NCI-H146 treated with DMSO at 0.1 percent for 48 hours (cell line): ENCODE measurements around the gene BIN1.

Source experiments
- DNase-seq: peaks from one replicate; lab custom pipeline; 2025; ENCODE audit not compliant: unreplicated experiment; lab: John Stamatoyannopoulos, UW

BIN1 gene

DNA sequence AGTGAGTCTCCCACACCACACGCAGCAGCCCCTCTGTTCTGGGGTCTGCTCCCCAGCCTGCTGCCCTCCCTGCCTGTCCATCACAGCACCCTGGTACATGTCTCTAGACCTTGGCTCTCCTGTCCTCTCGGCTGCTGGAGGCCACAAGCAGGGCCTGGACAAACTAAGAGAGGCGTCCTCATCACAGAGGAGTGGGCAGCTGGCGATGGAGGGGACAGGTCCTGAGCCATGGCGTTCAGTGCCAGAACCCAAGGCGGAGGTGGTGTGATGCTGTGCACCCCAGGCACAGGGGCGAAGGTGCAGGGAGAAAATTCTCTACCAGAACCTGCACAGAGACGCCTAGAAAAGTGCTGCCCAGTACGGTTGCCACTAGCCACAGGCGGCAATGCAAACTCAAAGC lies 47.4 kb downstream of the BIN1 start:
- DNase-seq, result no peak

DNA sequence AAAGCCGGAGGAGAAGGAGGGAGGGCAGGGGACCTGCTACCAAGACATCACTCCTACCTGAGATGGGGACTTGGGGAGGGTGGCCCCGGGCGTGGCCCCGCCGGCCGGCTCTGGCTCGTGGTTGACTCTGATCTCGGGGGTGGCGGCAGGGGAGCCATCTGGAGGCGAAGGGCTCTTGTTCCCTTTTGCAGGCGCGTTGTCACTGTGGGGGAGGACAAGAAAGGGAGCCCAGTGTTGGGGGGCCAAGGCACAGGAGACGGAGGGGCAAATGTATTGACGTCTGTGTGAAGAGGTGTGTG lies 48.1 kb downstream of the BIN1 start:
- DNase-seq, result no peak

DNA sequence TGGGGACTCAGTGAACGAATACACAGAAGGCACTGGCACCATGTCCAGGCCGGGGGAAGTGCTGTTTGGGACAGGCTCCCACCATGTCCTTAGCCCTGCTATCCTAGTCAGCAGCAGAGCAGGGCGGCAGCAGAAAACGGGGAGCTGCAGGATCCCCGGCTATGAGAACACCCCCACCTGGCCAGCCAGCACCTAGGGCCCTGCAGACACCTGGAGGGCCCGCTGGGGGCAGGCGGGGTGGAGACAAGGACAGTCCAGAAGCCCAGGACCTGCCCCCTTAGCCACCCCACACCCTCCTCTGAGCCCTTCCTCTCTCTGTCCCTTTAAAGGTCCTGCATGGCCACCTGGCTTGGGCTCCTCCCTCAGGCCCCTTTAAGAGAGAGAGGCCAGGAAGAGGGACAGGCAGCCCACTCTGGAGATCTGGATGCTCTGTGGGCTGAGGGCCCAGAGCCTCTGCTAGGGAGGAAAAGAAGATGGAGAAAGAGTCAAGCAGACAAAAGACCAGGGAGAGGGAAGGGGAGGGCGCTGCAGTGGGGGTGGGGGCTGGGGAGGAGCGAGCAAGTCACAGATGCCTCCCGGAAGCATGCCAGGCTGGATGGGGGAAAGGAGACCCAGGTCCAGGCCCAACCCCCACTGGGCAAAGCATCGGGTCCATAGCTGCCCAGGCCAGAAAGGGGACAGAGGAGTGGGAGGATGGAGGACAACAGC lies 48.6 kb downstream of the BIN1 start:
- DNase-seq, result no peak

DNA sequence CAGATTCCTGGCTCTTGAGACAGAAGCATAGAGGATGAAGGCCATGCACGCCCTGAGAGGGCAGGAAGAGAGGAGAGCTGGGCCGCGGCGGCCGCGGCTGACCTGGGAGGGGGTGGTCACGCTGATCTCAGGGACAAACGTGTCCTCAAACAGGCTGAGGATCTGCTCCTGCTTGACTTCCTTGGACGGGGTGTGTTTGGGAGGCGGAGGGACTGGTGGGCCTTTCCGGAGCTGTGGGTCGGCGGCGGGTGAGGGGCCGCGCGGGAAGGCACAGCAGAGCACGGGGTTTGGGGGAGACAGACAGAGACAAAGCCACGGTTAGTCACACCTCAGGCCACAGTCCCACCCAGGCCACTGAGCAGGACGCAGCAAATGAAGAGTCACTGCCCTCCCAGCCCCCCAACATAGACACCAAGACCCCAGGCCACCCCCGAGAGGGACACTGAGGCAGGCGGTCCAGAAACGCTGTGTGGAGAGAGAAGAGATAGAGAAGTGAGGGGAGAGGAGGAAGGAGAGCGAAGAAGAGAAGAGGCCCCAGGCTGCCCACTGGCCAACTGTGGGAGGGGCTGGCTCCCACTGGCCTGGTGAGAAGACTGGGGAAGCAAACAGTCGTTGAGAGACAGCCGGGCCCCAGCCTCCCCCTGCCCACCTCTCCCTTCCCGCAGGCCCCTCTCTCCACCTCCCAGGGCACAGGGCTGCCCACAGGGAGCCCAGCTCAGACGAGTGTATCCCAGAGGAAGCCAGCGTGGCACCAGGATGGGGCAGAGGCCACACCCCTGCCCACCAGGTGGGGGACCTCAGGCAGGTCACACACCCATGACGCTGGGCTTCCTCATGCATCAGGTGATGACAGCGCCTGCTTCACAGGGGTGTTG lies 49.3 kb downstream of the BIN1 start:
- DNase-seq, result no peak

DNA sequence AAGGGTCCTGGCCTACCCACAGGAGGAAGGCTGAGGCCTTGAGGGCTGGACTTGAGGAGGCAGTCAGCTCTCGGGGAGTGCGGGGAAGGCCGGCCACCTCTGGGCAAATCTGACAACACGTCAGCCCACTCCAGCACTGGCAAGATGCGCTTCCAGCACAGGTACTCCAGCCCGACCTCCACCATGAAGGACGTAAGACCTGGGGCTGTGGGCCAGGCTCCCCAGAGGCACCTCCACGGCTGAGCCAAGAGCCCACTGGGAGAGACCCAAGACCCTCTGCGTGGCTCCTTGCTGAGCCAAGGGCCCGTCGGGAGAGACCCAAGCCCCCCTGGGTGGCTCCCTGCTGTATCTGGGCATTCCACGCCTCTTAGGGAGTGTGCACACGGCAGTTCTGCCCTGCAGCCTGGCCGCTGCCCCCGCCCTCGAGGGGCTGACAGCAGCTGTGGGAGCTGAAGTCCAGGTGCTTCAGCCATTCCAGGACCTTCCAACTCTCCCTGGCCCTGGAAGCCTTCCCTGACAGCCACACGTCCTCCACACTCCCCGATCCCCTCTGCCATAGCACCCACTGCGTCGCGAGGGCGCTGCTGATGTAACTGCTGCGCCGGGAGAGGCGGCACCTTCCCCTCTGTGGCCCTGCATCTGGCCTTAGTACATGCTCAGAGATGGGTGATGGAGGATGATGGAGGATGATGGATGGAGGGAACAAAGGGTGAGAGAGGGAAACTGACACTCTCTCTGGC lies 50.2 kb downstream of the BIN1 start:
- no peak for DNase-seq

DNA sequence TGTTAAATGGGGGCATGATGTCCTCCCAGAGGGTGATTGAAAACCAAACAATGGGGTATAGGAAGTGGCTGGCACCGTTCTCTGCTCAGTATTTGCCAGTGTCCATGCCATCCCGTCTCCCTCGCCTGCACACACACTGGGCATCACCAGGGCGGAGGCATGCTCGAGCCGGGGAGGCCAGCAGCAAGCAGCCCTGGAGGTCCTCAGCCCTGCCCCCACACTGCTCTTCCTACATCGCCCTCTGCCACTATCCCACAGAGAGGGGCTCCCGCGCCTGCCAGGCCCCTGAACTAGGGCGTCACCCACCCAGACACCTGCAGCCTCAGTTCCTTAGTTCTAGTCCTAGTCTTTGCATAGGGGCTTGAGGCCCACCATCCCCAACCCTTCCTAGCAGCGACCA lies 50.9 kb downstream of the BIN1 start:
- DNase-seq, result no peak

DNA sequence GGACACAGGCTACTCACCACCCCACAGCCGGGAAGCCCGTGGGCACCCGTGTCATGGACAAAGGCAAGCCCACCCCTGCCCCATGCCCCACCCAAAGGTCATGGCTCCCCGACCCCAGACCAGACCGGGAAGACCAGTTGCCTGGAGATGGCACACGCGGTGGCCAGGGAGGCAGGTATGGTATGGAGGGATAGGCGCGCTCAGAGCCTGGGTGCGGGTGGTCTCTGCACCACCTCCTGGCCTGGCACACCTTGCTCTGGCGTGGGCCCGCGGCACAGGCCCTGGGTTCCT lies 51.2 kb downstream of the BIN1 start:
- no peak for DNase-seq

DNA sequence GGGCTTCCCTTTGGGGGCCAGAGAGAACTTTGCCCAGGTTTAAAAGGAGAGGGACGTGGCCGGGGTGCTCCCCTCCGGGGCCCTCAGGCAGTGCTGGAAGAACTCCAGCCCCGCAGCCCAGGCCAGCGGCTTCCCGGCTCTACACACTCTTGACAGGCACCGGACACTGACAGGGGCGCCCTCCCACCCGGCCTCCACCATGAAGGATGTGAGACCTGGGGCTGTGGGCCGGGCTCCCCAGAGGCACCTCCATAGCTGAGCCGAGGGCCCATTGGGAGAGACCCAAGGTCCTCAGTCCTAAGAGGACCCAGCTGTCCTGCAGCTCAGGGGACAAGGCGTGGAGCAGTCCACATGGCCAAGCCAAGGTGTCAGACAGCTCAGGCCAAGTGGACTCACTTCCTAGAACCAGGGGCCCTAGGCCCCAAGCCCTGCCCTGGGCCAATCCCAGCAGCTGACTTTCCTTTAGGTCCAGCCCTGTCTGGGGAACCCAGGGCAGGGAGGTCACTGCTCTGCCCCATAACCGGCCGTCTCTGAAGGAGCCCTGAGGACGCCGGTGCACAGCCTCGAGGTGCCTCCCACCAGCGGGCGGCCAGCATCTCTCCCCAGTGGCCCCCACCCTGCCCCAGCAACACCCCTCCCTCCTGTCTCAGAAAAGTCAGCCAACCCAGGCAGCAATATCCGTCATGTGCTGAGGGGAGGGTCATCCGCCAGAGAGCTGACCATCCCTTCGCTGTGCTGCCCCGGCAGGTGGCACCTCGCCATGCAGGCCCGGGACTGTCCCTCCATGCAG lies 51.8 kb downstream of the BIN1 start:
- no peak for DNase-seq

DNA sequence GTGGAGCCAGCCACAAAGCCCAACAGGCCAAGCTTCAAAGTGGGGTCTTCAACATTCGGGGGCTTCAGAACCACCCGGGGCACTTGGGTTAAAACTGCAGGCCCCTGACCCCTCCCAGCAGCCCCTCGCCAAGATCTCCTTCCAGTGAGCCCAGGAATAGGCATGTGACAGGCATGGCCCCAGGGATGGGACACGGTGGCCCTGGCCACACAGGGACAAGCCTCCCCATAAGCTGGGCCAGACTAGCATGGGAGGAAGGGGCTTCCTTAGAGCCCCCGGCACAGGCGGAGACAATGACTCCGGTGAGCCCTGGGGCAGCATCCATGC lies 52.4 kb downstream of the BIN1 start:
- DNase-seq, result no peak

DNA sequence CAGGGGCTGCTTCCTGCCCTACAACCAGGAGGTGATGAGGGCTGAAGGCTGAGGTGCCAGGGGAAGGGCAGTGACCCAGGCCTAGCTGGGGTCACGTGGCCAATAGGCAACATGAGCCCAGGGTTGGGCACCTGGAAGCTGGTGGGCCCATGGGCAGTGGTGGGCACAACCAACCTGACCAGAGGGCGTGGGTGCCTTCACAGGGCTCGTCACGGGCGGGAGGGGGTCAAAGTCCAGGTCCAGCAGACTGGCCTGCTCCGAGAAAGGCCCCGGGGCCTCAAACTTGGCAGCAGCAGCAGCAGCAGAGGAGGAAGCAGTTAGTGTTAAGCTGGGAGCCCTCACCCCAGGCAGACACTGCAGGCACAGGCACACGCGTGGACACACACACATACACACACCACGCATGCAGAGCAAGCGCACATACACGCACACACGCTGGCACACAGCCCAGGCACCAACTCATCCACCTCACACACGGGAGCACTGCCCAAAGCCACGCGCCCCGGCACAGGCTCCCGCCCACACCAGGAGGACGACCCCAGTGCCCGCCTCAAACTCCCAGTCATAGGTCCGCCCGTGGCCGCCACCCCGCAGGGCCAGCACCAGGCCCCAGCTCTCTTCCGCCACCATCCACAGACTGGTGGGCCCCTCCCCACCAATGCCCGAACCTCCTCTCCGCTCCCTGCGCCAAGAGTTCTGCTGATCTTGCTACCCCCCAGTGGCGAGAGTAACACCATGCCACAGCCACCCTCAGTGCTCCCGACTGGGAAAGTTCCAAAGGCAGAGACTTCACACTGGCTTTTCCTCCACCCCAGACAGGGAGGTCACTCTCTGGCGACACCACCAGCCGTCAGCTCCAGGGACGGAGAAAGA lies 53.0 kb downstream of the BIN1 start:
- DNase-seq, result no peak

DNA sequence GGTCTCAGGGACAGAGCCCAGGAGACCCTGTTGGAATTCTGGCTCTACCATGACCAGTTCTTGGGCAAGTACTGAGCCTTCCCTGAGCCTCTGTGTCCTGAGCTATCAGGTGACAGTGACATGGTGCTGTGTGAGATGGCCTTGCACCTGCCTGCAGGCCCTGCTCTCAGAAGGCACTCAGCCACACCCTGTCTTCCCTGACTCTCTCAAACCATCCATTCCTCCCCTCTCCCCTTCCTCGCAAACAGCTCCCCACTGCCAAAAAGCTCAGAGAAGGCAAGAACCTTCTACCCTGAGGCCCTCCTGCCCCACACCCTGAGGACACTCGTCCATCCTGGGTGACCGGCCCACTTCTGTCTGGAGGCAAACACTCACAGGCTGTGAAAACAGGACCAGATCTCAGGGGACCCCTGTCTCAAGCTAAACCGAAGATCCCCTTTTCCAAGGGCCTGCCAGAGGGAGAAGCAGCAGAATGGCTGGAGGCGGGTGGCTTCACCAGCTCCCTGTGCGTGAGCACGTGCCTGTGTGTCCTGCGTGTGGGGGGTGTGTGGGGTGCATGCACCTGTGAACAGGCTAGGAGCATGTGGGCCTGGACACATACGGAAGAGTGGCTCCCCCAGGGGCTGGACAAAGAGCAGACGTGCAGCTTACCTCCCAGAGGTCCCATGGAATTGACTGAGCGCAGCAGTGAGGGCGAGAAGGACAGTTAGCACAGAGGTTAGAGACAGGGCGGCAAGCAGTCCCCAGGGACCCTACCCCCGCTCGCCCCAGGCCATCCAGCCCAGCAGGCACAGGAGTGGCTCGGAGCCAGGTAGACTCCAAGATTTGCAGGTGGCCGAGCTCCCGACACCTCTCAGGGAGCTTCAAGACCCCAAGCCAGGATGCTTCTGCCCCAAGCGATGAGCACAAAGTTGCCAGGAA lies 53.9 kb downstream of the BIN1 start:
- DNase-seq, result no peak

DNA sequence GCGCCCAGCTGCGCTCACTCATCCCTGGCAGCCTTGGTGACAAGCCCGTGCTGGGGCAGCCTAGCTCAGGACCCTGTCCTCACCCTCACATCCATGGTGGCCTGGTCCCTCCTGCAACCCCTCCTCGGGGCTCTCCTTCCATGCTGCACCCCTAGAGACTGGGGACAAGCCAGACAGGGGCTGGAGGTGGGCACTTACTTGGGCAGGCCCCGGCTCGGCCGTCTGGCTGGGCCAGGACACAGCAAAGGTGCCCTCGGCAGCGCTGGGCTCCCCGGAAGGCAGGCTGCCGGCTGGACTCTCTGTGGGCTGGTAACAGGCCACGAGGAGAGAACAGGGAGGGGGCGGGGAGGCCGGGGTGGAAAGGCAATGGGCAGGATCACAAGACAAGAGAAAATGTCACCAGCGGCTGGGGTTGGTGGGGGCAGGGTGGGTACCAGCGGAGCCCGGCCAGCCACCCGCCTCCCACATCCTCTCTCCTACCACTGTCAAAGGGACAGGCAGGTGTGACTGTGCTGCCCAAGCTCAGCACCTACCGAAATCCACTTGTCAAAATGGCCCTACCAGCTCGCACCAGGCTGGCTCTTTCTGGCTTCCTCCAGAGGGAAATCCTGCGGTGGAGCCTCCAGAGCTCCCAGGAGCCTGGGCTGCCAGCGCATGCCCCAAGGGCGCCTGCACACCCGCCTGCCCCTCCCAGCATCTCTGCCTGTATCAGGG lies 54.7 kb downstream of the BIN1 start:
- no peak for DNase-seq

DNA sequence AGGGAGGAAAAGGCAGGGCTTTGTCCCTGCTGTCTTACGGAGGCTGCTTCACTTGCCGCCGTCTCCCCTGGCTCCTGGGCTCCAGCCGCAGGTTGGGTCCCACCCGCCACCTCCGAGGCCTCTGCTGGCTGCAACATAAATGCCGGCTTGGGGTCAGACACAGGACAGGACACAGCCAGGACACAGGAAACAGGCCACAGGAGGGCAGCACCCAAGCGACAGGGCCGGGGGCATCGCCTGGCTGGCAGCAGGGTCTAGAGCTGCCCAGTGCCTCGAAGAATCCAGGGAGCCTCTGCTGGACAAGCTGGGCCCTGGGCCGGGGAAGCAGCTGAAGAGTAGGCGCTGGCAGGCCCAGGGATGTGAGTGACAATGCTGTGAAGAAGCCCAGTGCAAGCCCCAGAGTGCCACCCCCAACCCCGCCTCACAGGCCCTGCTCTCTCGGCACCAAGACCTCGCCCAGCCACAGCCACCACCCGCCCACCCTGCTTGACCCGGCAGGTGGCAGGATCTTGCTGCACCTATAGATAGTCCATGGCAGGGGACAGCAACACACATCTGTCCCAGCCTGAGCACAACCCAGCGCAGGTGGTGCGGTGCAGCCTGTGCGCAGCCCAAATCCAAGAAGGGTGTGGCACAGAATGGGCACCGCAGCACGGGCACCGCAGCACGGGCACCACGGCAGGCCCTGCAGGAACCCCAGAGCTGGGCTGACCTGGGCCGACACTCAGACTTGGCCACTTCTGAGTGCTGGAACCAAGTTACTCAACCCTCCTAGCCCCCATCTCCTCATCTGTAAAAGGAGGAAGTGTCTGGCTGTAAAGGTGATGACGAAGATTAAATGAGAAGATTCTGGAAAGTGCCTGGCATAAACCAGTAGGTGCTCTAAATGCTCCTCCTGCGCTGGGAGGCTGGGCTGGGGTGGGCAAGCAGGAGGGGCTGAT lies 55.6 kb downstream of the BIN1 start:
- DNase-seq, result no peak

DNA sequence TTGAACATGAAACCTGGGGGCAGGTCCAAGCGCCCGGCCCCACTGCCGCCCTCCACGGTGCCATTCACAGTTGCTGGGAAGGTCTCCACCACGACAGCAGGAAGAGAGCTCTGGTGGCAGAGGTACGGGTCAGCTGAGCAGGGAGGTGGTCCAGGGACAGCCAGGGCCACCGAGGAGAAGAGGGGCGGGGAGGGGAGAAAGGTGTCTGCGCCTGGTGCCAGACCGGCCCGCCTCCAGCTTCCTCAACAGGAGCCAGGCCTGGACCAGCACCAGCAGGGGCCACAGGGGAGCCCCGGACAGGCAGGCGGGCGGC lies 56.2 kb downstream of the BIN1 start:
- no peak for DNase-seq

DNA sequence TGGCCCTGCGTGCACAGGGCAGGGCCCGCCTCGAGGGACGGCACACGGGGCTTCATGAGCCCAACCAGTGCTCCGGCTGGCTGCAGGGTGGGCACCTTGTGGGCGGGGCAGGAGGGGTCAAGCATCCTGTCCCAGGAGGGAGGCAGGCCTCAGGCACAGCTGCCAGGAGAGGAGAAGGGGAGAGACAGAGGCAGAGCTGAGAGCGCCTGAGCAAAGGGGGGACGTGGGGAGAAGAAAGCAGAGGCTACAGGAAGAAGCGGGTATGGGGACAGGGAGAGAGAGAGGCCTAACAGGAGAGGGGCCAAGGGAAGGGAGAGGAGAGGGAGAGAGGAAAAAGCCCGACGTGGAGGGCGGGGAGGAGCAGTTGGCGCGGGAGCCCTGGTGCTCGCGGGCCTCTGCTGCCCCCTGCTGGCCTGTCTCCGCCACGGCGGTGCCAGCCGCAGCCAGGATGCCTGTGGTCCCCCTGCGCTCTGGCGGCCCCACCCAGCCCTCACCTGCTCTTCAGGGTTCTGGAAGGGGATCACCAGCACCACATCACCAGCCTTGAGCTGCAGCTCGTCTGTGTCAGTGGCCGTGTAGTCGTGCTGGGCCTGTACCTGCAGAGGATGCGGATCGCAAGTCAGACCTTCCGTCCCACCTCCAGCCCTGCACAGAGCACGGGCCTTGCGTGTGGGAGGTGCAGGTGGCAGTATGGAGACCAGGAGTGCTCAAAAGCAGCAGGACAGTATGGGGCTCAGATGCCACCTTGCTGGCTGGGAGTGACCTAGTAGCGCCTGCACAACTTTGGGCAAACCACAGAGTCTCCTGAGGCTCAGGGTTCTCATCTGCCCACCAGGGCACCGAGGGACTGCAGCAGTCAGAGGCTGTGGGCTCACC lies 56.8 kb downstream of the BIN1 start:
- no peak for DNase-seq

DNA sequence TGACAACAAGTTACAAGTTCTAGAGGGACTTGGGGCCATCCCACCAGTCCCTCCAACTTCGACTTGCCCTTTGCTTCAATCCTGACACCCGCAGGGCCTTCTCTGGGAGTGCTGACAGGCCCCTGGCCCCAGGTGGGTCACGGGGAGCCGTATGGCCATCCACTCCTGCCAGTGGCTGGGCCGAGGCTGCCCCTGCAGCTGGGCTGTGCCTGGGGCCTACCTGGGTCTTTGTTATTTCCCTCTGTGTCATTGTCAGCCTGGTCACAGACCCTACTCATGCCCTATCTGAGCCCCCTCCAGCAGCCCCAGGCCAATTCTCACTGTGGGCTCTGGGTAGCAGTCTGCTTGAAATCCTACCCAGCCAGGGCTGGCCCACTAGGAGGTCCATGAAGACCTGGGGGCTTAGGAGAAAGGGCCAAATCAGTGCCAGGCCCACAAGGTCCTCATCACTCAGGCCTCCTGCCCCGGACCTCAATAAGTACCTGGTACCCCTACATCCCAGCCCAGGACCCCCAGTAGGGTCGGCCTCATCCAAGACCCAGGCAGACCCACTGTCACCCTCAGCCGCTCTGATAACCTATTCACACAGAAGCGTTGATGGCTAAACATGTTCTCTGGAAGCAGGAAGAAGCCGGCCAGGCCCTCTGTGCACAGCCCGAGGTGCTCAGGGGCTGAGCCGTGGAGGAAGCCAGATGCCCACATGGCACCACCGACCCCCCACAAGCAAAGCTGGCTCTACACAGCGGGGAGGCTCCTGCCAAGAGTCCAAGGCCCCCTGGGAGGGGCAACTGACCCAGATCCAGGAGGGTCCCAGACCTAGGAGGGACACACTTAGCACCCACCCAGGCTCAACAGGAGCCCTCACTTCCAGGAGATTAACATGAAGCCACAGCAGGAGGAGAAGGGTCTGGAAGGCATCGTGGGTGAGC lies 57.7 kb downstream of the BIN1 start:
- no peak for DNase-seq
